Tongue (tissue), 2 donors: ENCODE results near the gene CPEB2. TPM values are rescaled to one million over a fixed set of nuclear protein-coding genes. Genes with fewer than 3 reads are reported as not detected.
"Not testable (repeated sequence)": the region's sequence is repeated elsewhere in the genome, so short reads cannot be mapped to it uniquely, and the experiment has no call there.

Source experiments
- DNase-seq: peaks from one replicate; pipeline ENCODE4 v3.0.0-alpha.2; 2015
- total RNA-seq: library from RNA; depleted of rRNA; stranded (reverse); fragments of >200 nt; gene quantifications from one replicate; pipeline ENCODE4 v1.2.3, GENCODE V29; 2014

Gene CPEB2
- total RNA-seq, 1 donor from 2014 or later: 13.6 TPM

- no peak for DNase-seq
Measured at GRCh38 chr4:15054541-15054940, 52.3 kb downstream of the CPEB2 start.

- DNase-seq: no peak
Measured at GRCh38 chr4:15060213-15060612, 57.9 kb downstream of the CPEB2 start.

- no peak for DNase-seq
Measured at GRCh38 chr4:15063341-15063740, 61.1 kb downstream of the CPEB2 start.

- no peak for DNase-seq
Measured at GRCh38 chr4:15065516-15065915, 63.2 kb downstream of the CPEB2 start.

- DNase-seq: no peak
Measured at GRCh38 chr4:15066140-15066539, 63.9 kb downstream of the CPEB2 start.

GRCh38 chr4:15068298-15068697 is 66.0 kb downstream of the CPEB2 start:
- no peak for DNase-seq

GRCh38 chr4:15075875-15076274 is 73.6 kb downstream of the CPEB2 start:
- no peak for DNase-seq

GRCh38 chr4:15077969-15078368 is 75.7 kb downstream of the CPEB2 start:
- no peak for DNase-seq

- DNase-seq: peak; percentile 8
Measured at GRCh38 chr4:15078682-15079642, 76.7 kb downstream of the CPEB2 start.

- DNase-seq: no peak
Measured at GRCh38 chr4:15084780-15085179, 82.5 kb downstream of the CPEB2 start.

GRCh38 chr4:15085762-15086161 is 83.5 kb downstream of the CPEB2 start:
- DNase-seq: not testable (repeated sequence)

GRCh38 chr4:15086259-15086658 is 84.0 kb downstream of the CPEB2 start:
- not testable (repeated sequence) for DNase-seq

GRCh38 chr4:15088394-15089035 is 86.2 kb downstream of the CPEB2 start:
- DNase-seq: no peak

GRCh38 chr4:15089979-15090378 is 87.7 kb downstream of the CPEB2 start:
- no peak for DNase-seq

- DNase-seq: no peak
Measured at GRCh38 chr4:15100380-15100779, 98.1 kb downstream of the CPEB2 start.

GRCh38 chr4:15100994-15101695 is 98.9 kb downstream of the CPEB2 start:
- no peak for DNase-seq

- DNase-seq: no peak
Measured at GRCh38 chr4:15104825-15105224, 102.5 kb downstream of the CPEB2 start.

GRCh38 chr4:15106399-15106798 is 104.1 kb downstream of the CPEB2 start:
- no peak for DNase-seq

- no peak for DNase-seq
Measured at GRCh38 chr4:15109600-15109999, 107.3 kb downstream of the CPEB2 start.

GRCh38 chr4:15110120-15110571 is 107.9 kb downstream of the CPEB2 start:
- no peak for DNase-seq

GRCh38 chr4:15116509-15117079 is 114.3 kb downstream of the CPEB2 start:
- DNase-seq: no peak

GRCh38 chr4:15117270-15117946 is 115.1 kb downstream of the CPEB2 start:
- no peak for DNase-seq
